HUES48 (cell line): Measurements from ENCODE around the gene FRMPD1.
A peak's percentile ranks its signal among the peaks of the same experiment; 100 is the strongest.
"Not testable (repeated sequence)": the region's sequence is repeated elsewhere in the genome, so short reads cannot be mapped to it uniquely, and the experiment has no call there.

ENCODE experiments used
- H3K27ac ChIP-seq: one replicate; pipeline ENCODE4 v1.7.0; 2013; ENCODE audit warnings: low read depth, low read length, inconsistent platforms
- H3K27me3 ChIP-seq: 2 replicates; pipeline ENCODE4 v1.6.1; 2013; ENCODE audit warnings: mild to moderate bottlenecking, low read length; ENCODE audit not compliant: control insufficient read depth, insufficient read depth
- H3K36me3 ChIP-seq: 2 replicates; pipeline ENCODE4 v1.6.1; 2013; ENCODE audit warnings: low read length; ENCODE audit not compliant: control insufficient read depth, insufficient read depth
- H3K4me1 ChIP-seq: 2 replicates; pipeline ENCODE4 v1.6.1; 2013; ENCODE audit warnings: mild to moderate bottlenecking, low read length; ENCODE audit not compliant: control insufficient read depth, insufficient read depth
- H3K4me3 ChIP-seq: 2 replicates; pipeline ENCODE4 v1.5.1; 2013; ENCODE audit warnings: mild to moderate bottlenecking, low read depth, low read length
- H3K9ac ChIP-seq: 2 replicates; pipeline ENCODE4 v1.6.1; 2013; ENCODE audit warnings: mild to moderate bottlenecking, low read depth, low read length, moderate library complexity
- H3K9me3 ChIP-seq: 2 replicates; pipeline ENCODE4 v1.6.1; 2013; ENCODE audit warnings: low read length; ENCODE audit not compliant: control insufficient read depth, insufficient read depth

Gene FRMPD1, protein sequence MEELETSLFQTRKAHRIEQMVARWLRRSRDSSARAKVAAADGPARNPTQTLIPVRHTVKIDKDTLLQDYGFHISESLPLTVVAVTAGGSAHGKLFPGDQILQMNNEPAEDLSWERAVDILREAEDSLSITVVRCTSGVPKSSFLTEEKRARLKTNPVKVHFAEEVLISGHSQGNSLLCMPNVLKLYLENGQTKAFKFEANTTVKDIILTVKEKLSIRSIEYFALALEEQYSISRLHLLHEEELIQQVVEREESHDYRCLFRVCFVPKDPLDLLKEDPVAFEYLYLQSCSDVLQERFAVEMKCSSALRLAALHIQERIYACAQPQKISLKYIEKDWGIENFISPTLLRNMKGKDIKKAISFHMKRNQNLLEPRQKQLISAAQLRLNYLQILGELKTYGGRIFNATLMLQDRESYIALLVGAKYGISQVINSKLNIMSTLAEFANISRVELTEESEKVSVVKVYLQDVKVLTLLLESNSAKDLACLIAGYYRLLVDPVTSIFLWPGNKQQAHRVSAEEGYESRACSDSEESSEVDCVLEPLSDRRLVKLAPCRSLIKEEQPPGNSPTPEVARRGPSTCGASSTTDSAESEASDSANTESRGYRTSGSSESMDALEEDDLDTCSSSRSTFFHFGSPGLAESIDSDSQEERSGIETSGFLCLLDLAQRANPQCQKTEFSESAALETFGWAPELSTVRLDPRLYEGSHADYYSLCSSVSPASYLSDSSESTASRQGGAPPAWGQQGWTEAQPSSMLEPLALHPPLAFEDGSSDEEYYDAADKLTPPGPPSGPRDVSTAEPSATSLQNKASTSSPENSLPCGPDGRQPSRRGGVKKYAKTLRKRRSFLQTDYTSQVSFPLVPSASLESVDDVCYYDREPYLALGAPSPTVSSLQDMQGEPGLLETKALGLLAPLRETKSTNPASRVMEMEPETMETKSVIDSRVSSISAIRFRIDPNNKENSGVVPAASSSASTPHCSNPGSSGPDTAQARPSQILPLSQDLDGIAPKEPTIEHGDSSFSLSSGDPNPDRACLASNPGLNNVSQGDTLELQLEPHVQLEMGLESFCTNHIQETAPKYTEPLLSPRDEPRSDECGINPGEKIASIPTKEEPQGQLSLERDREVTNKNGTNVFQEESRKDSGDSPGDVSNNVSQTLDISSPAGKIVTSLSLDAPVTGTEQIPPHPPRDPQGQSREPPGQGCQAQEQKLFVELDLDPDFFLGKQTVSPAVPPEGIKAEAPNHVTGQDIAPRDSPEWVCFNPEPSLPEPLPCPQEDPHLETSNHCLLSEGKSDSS (N-terminal part only)

DNA sequence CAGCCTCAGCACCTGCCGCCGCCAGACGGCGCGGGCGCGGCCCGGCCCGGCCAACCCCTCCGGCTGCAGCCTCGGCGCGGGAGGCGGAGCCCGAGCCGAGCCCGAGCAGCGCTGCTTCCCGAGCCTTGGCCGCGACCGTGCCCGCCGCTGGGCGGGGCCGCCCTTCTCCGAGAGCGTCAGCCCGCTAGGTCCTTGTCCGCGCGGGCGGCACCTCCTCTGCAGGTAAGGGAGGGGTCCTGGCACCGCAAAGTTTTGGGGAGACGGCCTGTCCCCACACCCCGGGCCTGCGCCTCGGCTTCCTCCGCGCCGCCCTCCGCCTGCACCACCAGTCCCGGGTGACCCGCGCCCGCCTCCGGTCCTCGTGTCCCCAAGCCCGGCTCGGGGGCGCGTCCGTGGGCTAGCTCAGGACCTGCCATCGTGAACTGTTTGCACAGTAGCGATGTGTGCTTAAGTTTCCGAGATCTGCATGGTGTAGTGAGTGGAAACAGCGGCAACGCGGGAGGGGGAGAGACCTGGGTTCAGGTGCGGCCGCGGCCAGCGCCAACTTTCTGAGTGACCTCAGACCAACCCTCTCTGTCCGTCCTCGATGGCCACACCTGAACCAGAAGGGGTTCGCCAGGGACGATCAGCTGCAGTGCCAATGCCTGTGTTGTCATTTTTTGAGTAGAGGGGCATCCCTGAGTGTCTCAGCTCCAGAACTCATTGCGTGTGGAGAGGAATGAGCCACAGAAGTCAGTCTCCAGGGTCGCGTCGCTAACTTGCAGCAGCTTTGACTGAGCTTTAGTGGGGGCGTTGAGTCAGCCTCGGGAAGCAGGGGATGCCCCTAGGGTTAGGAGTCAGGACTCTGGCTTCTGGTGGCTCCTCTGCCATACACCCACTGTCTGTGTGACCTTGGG lies at the start of gene FRMPD1:
Gene FRMPD1, plus strand, starts transcription at position 82 of the 896 bp plus-strand sequence. CDS start 41,688 bp downstream, outside the sequence.
- H3K4me1 ChIP-seq = no peaks in the 10 kb centered on the region
- no peaks in the 10 kb centered on the region for H3K9me3 ChIP-seq
- H3K9ac ChIP-seq = no peak within 1 kb of the TSS; the same call in 1 of the 2 replicates
- H3K4me3 ChIP-seq = peak within 1 kb of the TSS; percentile 73
- H3K36me3 ChIP-seq = no peaks in the 10 kb centered on the region
- H3K27ac ChIP-seq = no peak within 1 kb of the TSS
- H3K27me3 ChIP-seq = peaks cover 76% of the 10 kb centered on the region

DNA sequence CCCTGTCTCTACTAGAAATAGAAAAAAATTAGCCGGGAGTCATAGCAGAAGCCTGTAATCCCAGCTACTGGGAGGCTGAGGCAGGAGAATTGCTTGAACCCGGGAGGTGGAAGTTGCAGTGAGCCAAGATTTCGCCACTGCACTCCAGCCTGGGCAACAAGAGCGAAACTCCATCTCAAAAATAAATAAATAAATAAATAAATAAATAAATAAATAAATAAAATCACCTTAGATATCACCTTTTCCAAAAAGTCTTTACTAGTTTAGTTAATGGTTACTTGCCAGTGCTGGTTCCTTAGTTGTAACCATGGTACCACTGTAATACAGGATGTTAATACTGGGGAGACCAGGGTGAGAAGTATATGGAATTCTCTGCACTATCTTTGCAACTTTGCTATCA lies 48.7 kb upstream of the FRMPD1 start:
- not testable (repeated sequence) for H3K27ac ChIP-seq, H3K9me3 ChIP-seq, H3K36me3 ChIP-seq, H3K4me1 ChIP-seq, H3K9ac ChIP-seq, H3K4me3 ChIP-seq, H3K27me3 ChIP-seq

DNA sequence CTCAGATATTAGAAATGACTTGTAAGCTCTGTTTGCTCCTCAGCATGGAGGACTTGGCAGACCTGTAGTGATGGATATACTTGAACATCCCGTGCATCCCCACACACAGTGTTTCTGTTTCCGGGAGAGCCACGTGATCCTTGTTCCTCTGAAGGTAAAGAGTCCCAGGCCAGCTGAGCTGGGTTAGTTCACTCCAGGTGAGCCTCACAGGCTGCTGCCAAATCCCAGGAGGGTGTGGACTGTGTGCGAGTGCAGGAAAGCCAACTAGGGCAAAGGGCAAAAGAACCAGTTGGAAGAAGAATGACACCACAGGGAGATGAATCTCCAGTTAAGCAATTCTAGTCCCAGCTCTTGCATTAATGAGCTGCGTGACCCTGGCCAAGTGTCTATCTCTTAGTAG lies 47.9 kb upstream of the FRMPD1 start:
- no peaks in the 10 kb centered on the region for H3K4me1 ChIP-seq
- H3K36me3 ChIP-seq = no peaks in the 10 kb centered on the region
- no peaks in the 10 kb centered on the region for H3K27me3 ChIP-seq
- H3K9ac ChIP-seq = no peak overlapping the region
- no peak overlapping the region for H3K27ac ChIP-seq
- H3K9me3 ChIP-seq = no peaks in the 10 kb centered on the region
- no peak overlapping the region for H3K4me3 ChIP-seq

DNA sequence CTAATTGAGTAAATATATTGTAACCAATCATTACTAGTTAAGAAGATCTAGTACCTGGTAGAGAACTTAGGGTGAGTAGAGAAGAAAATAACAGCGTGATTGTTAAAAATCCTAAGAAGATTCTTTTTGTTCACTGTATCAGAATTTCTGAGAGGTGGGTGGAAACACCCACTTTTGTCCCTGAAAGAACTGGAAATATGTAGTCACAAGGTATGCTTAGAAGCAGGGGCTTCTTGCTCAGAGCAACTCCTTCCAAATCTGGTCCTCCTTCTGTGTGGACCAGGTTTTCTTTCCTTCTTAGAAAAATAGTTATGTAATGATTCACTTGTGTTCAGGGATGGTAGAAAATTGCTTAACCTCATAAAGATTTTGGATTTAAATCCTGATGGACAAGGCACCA lies 46.5 kb upstream of the FRMPD1 start:
- Histone ChIP-seq H3K4me1 (no peaks in the 10 kb centered on the region), H3K9ac (no peak overlapping the region), H3K9me3 (no peaks in the 10 kb centered on the region), H3K27ac (no peak overlapping the region), H3K36me3 (no peaks in the 10 kb centered on the region), H3K4me3 (no peak overlapping the region), H3K27me3 (no peaks in the 10 kb centered on the region)

DNA sequence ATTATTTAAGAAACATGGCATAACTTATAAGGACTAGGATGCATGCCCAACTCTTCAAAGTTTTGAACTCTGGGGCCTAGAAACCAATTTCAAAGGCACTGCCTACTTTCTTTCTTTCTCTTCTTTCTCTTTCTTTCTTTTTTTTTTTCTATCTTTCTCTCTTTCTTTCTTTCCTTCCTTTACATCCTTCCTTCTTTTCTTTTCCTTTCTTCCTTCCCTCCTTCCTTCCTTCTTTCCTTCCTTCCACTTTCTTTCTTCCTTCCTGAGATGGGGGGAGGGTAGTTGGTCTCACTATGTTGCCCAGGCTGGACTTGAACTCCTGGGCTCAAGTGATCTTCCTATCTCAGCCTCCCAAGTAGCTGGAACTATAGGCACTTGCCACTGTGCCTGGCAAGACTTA lies 42.5 kb upstream of the FRMPD1 start:
- Histone ChIP-seq H3K4me1 (no peaks in the 10 kb centered on the region), H3K36me3 (no peaks in the 10 kb centered on the region), H3K27ac (no peak overlapping the region), H3K9ac (no peak overlapping the region), H3K4me3 (no peak overlapping the region), H3K27me3 (no peaks in the 10 kb centered on the region), H3K9me3 (no peaks in the 10 kb centered on the region)

DNA sequence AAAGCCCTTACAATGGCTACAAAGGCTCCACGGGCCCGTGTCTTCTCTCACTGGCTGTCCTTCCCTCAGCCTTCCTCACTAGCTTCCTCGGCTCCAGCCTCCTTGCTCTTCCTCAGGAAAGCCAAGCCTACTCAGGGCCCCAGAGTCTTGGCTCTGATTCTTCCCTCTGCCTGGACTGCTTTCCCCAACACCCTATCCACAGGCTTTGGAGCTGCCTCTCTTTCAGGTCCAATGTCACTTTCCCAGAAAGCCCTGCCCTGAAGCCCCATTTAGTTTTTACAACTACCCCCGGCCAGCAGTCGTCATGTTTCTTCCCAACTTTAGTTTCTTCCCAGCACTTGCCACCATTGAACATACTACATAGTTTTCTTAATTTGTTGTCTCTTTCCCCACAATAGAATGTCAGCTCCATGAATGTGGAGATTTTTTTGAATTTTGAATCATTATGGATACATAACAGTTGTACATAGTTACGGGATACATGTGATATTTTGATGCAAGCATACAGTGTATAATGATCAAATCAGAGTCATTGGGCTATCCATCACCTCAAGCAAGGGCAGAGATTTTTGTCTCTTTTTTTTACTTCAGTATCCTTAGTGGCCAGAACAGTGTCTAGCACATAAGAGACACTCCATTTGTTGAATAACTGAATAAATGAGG lies 40.9 kb upstream of the FRMPD1 start:
- Histone ChIP-seq H3K9ac (no peak overlapping the region), H3K27me3 (no peaks in the 10 kb centered on the region), H3K4me3 (no peak overlapping the region), H3K9me3 (no peaks in the 10 kb centered on the region), H3K27ac (no peak overlapping the region), H3K4me1 (no peaks in the 10 kb centered on the region), H3K36me3 (no peaks in the 10 kb centered on the region)

DNA sequence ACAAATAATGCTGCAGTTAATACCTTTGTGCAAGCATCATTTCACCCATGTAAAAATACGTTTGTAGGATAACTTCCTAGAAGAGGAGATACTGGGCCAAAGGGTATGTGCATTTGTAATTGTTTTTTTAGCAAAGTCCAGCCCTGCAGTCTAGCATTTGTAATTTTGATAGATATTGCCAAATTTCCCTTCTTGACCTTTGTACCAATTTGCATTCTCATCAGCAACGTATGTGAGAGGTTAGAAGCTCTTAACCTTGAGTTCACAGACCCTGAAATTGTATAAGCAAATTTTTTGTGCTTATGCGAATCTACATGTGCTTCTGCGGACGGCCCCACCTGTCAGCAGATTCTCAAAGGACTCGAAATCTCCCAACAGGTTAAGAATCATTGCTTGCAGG lies 39.7 kb upstream of the FRMPD1 start:
- H3K4me1 ChIP-seq = no peaks in the 10 kb centered on the region
- no peaks in the 10 kb centered on the region for H3K9me3 ChIP-seq
- H3K27me3 ChIP-seq = no peaks in the 10 kb centered on the region
- H3K27ac ChIP-seq = no peak overlapping the region
- H3K9ac ChIP-seq = no peak overlapping the region
- H3K36me3 ChIP-seq = no peaks in the 10 kb centered on the region
- no peak overlapping the region for H3K4me3 ChIP-seq

DNA sequence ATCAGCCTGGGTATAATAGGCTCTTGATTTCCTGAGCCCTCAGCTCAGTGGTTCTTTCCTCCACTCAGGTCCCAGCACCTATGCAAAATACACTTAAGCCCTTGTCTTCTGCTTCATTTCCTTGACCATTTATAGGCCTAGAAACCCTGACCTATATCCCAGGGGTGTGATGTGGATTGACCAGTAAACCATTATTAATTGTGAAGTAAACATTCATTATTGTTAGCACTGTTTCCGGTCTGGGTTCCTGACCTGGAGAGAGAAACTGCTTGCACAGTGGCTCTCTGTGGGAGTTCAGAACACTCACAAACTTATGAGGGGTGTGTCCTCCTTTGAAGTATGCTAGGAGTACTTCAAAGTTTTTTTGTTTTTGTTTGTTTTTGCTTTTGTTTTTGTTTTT lies 38.8 kb upstream of the FRMPD1 start:
- H3K27me3 ChIP-seq = no peaks in the 10 kb centered on the region
- H3K36me3 ChIP-seq = no peaks in the 10 kb centered on the region
- no peak overlapping the region for H3K4me3 ChIP-seq
- no peak overlapping the region for H3K27ac ChIP-seq
- no peaks in the 10 kb centered on the region for H3K4me1 ChIP-seq
- H3K9ac ChIP-seq = no peak overlapping the region
- H3K9me3 ChIP-seq = no peaks in the 10 kb centered on the region

DNA sequence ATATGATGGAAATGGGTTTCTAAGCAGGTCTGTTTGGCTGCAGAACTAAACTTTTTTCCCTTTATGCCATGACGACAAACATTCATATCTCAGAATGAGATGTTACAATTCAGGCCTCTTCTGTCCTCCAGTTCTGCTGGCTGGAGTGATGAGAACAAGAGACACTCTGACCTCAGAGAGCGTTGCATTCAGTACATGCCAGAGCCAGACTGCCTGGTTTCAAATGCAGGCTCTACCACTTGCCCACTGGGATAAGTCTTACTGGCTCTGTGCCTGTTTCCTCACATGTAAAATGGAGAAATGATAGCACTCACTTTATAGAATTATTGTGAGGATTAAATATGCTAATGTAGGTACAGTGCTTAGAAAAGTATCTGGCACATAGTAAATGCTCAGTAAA lies 33.6 kb upstream of the FRMPD1 start:
- H3K27ac ChIP-seq = no peak overlapping the region
- H3K27me3 ChIP-seq = no peaks in the 10 kb centered on the region
- no peaks in the 10 kb centered on the region for H3K9me3 ChIP-seq
- H3K4me3 ChIP-seq = no peak overlapping the region
- H3K36me3 ChIP-seq = no peaks in the 10 kb centered on the region
- no peak overlapping the region for H3K9ac ChIP-seq
- H3K4me1 ChIP-seq = no peaks in the 10 kb centered on the region

DNA sequence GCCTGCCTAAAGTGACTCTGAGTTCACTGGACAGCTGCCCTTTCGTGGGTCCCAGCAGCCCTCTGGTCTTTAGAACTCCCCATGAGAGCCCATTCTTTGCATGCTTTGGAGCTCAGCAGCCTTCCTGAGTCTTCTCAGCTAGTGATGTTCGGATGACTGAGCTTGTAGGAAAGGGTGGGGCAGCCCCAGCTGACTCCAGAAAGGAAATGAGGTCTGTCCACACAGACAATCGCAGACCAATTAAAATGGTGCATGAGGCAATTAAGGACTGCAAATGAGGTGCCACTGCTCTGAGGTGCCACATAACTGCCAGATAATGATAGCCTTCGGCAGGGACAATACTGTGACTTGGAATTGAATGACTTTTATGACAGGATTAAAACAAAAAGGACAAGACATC lies 32.9 kb upstream of the FRMPD1 start:
- Histone ChIP-seq H3K9ac (no peak overlapping the region), H3K36me3 (no peaks in the 10 kb centered on the region), H3K4me1 (no peaks in the 10 kb centered on the region), H3K4me3 (no peak overlapping the region), H3K27ac (no peak overlapping the region), H3K9me3 (no peaks in the 10 kb centered on the region), H3K27me3 (no peaks in the 10 kb centered on the region)
